KBM-7 (cell line): Measurements from ENCODE around the gene PID1.

ENCODE experiments used
- DNase-seq: peaks from one replicate; pipeline ENCODE4 v3.0.0-alpha.2; 2015
- in situ Hi-C: fragments of 300-500 bp; cut with MboI; formaldehyde crosslinking; loops from 2 replicates; pipeline ENCODE4 v1.14.3; 2020; ENCODE audit warnings: low sequenced_read_pairs, low pct_unique_long_range_greater_than_20kb, mixed read lengths

PID1 gene

GRCh38 chr2:229178706-229179105 lies 92.4 kb downstream of the PID1 start:
- in situ Hi-C loops, result no loop called here
- no peak for DNase-seq

DNA sequence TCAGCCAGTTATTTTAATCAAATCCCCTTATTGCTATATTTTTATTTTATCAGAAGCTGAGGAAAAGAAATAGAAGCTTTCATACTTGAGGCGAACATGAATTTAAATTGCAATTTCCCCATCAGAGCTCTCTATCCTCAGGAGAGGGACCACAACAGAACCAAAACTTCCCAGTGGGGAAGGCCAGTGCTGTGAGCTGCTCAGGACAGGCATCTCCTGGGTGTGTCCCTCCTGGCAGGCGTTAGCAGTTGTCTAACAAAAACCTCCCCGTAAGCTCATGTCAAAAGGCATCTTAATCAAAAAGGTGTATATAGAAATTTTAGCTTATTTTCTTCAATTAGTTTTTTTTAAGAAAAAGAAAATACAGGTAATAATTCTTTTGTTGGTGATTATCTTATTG lies 93.0 kb downstream of the PID1 start:
- DNase-seq, result no peak
- in situ Hi-C loops, result no loop called here

DNA sequence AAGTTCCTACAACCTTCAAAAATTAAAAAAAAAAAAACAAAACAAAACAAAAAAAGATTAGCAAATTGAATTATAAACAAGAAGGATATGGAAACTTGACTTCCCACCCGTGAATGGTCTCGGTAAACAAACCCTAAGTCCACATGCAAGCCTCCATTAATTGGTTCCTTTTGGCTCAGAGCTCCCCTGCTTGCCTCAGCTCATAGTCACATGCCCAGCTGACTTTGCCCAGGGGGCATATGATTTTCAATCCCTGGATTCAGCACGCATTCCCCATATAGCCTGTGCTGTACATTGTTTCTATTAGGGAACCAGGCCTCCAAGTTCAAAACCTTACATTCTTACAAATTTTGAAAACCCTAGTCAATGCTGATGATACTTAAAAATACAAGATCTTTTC lies 95.0 kb downstream of the PID1 start:
- no peak for DNase-seq
- in situ Hi-C loops, result no loop called here

- DNase-seq, result no peak
- in situ Hi-C loops, result no loop called here
Measured at GRCh38 chr2:229175497-229175863, 95.6 kb downstream of the PID1 start.

- in situ Hi-C loops, result no loop called here
Measured at GRCh38 chr2:229174794-229175496, 96.1 kb downstream of the PID1 start.

DNA sequence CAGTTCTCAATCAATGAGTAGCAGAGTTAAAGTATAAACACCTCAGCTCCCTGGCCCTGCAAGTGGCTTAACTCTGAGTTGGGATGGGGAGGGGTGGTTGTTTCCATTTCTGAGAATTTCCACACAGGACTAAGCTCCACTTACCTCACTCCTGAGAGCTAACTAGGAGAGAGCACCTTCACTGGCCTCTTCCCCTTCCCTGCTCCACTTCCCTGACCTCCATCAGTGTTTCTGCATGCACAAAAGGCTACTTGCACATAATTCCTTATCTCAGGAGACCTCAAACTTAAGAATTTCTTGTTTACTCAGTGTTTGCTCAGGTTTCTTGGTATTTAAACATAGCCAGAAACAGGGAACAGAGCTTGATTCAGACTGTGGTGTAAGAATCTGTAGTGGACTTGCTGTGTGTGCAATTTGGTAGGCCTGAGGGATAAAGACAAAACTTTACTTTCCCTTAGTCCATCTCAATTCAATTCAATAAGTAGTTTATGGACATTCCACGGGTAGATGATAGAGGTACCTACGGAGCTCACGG lies 97.2 kb downstream of the PID1 start:
- in situ Hi-C loops, result no loop called here
- DNase-seq, result no peak

More at GRCh38 chr2:229174794-229175496, 96.1 kb downstream of the PID1 start:
- DNase-seq, result no peak

- in situ Hi-C loops, result no loop called here
- DNase-seq, result no peak
Measured at GRCh38 chr2:229170916-229171315, 100.2 kb downstream of the PID1 start.

DNA sequence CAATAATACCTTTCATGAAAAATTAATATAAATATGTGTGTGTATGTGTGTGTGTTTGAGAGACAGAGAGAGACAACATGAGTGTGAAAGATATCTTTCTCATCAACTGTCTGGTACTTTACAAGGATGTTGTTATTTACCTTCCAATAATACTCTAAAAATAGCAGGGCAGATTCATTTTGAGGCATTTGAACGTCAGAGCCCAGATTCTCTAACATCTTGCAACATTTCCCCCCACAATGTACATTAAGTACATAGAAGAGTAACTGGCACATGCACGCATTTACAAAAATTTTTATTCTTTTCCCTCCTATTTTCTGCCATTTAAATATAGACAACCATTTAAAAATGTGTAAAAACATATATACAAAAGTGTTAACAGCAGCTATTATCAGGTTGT lies 100.9 kb downstream of the PID1 start:
- no peak for DNase-seq
- in situ Hi-C loops, result no loop called here

DNA sequence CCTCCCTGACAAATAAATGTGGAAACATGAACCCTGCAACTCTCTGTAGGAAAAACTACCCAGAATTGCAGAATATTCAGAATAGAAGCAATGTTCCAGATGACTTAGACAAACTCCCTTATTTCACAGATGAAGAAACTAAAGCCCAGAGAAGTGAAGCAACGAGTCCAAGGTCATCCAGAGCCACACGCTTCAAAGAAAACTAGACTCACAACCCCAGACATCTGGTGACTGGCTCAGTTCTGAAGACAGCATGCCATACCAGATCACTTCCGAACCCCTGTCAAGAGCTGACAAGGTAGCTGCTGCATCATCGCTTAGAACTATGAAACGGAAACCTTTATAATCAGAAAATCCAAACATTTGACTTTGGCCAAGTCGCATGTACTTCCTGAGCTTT lies 101.3 kb downstream of the PID1 start:
- in situ Hi-C loops, result no loop called here
- no peak for DNase-seq

- in situ Hi-C loops, result no loop called here
- no peak for DNase-seq
Measured at GRCh38 chr2:229164545-229165249, 106.4 kb downstream of the PID1 start.

GRCh38 chr2:229163893-229164292 lies 107.2 kb downstream of the PID1 start:
- DNase-seq, result no peak
- in situ Hi-C loops, result no loop called here

DNA sequence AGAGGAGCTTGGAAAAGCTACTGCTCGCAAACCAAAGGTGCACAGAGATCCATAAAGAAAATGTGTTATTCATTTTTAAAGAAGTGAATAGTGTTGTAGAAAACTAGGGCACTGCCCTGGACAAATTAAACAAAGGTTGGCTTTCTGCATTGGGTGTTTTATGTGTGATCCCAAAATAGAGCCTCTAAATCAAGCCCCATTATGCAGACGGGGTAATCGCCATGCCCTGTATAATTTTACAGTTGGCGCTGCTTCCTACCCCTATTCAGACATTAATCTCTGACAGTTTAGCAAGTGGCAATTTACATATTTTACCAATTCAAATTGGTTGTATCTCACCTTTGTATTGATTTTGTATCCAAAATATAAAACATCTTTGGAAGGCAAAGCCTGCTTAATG lies 109.1 kb downstream of the PID1 start:
- no peak for DNase-seq
- in situ Hi-C loops, result no loop called here

GRCh38 chr2:229160984-229161383 lies 110.1 kb downstream of the PID1 start:
- no peak for DNase-seq
- in situ Hi-C loops, result no loop called here

DNA sequence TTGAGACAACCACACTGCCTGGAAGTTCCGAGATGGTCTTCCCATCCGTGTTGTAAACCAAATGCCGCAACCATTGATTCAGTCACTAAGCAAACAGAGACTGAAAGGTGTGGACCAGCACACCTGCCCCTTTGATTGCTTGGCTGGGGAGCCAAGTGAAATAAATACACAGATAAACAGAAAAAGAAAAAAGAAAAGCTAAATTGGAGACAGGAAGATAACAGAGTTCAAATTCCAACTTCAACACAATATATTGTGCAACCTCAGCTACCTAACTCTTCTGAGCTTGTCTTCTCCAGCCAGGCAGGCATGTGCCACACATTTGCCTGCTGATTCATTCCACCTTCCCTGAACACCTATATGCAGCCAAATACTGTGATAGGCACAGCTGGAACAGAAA lies 110.9 kb downstream of the PID1 start:
- in situ Hi-C loops, result no loop called here
- no peak for DNase-seq

DNA sequence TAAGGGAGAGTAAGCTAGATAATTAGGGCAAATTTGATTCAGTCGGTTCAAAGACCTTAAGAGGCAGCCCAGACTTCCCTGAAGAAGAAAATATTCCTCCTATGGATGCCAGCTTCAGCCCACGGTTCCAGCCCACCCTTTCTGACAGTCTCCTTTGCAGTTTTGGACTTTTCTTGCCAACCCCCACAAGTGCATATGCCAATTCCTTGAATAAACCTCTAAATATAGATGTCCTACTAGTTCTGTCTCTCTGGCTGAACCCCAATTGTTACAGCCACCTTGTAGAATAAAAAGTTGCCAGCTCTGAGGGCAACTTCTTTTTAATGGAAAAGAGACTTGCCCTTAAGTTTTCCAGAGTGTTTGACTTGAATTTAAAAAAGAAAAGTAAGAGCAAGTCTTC lies 111.7 kb downstream of the PID1 start:
- in situ Hi-C loops, result no loop called here
- no peak for DNase-seq

DNA sequence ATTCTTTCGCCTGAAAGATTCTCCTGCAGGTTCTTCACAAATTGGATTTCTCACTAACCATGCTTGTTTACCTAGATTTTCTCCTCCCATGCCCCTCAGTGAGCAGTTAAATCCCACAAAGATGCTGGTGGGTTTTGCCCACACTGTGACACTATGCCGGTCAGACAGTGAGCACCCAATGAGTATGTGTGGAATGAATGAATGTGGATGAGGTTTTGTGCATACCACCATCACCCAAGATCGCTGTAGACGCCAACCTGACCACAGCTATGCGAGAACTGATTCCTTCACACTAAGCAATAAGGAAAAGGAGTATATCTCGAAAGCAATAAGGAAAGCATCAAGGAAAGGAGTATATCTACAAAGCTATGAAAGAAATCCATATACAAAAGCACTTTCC lies 116.7 kb downstream of the PID1 start:
- DNase-seq, result no peak
- in situ Hi-C loops, result no loop called here

GRCh38 chr2:229153951-229154350 lies 117.1 kb downstream of the PID1 start:
- in situ Hi-C loops, result no loop called here
- no peak for DNase-seq

- DNase-seq, result no peak
- in situ Hi-C loops, result no loop called here
Measured at GRCh38 chr2:229153267-229153666, 117.8 kb downstream of the PID1 start.

DNA sequence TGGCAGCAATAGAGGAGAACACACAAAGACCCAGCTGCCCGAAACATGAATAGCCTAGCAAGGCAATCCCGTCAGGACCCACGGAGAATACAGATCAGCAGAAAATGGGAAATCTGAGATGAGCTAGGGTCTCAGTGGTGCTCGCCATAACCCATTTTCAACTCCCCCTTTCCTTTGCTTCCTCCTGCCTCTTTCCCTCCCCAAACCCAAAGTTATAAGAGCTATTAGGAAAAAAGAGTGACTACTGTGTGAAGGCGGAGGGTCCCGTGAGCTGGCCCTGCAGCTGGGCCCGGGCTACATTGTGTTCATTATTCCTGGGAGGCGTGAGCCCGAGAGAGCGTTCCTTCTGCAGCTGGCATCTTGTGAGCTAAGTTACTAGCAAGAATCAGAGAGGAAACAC lies 118.4 kb downstream of the PID1 start:
- no peak for DNase-seq
- in situ Hi-C loops, result no loop called here

GRCh38 chr2:229150317-229150716 lies 120.8 kb downstream of the PID1 start:
- no peak for DNase-seq
- in situ Hi-C loops, result no loop called here
